GM19395 (cell line): ENCODE results near the gene CCNI.
"Not testable (repeated sequence)": the region's sequence is repeated elsewhere in the genome, so short reads cannot be mapped to it uniquely, and the experiment has no call there.

Source experiments
- ATAC-seq: cut with Tn5 transposase; IDR thresholded peaks from one replicate; pipeline ENCODE4 v1.9.1; 2021; ENCODE audit warnings: mild to moderate bottlenecking, moderate library complexity; ENCODE audit not compliant: unreplicated experiment

CCNI gene

GRCh38 chr4:77043507-77044136, 32.2 kb downstream of the CCNI start:
- ATAC-seq = no peak

GRCh38 chr4:77040854-77041725, 34.7 kb downstream of the CCNI start:
- no peak for ATAC-seq

- ATAC-seq = no peak
Measured at GRCh38 chr4:77040270-77040669, 35.5 kb downstream of the CCNI start.

GRCh38 chr4:77039796-77040195, 36.0 kb downstream of the CCNI start:
- no peak for ATAC-seq

GRCh38 chr4:77037736-77038135, 38.1 kb downstream of the CCNI start:
- ATAC-seq = no peak

GRCh38 chr4:77037168-77037567, 38.6 kb downstream of the CCNI start:
- ATAC-seq = not testable (repeated sequence)

- no peak for ATAC-seq
Measured at GRCh38 chr4:77036206-77036605, 39.6 kb downstream of the CCNI start.

GRCh38 chr4:77035153-77035552, 40.6 kb downstream of the CCNI start:
- no peak for ATAC-seq

GRCh38 chr4:77031544-77031943, 44.2 kb downstream of the CCNI start:
- no peak for ATAC-seq

GRCh38 chr4:77029757-77030156, 46.0 kb downstream of the CCNI start:
- not testable (repeated sequence) for ATAC-seq

GRCh38 chr4:77028246-77028645, 47.5 kb downstream of the CCNI start:
- ATAC-seq = no peak

GRCh38 chr4:77026322-77026704, 49.5 kb downstream of the CCNI start:
- ATAC-seq = no peak

- peak; percentile 93 for ATAC-seq
Measured at GRCh38 chr4:77025643-77026321, 50.0 kb downstream of the CCNI start.

- ATAC-seq = no peak
Measured at GRCh38 chr4:77023920-77024319, 51.9 kb downstream of the CCNI start.

GRCh38 chr4:77022560-77023179, 53.1 kb downstream of the CCNI start:
- no peak for ATAC-seq

- no peak for ATAC-seq
Measured at GRCh38 chr4:77021614-77022089, 54.1 kb downstream of the CCNI start.

GRCh38 chr4:77020017-77020416, 55.8 kb downstream of the CCNI start:
- no peak for ATAC-seq

GRCh38 chr4:77015390-77015789, 60.4 kb downstream of the CCNI start:
- ATAC-seq = no peak

GRCh38 chr4:77014256-77014655, 61.5 kb downstream of the CCNI start:
- peak; percentile 52 for ATAC-seq

- ATAC-seq = no peak
Measured at GRCh38 chr4:77012726-77013125, 63.1 kb downstream of the CCNI start.

GRCh38 chr4:77010841-77011354, 64.9 kb downstream of the CCNI start:
- no peak for ATAC-seq
